Common myeloid progenitor, CD34-positive (primary cell): ENCODE results near the gene FAM78B.

Experiments used
- CTCF ChIA-PET: fragments of 350-600 bp; sonication (Branson Sonifier 250); formaldehyde crosslinking; loops from one replicate; lab custom pipeline; 2021; ENCODE audit warnings: antibody characterized with exemption; lab: Charles Lee
- POLR2A ChIA-PET: fragments of 350-600 bp; sonication (Branson Sonifier 250); formaldehyde crosslinking; loops from one replicate; lab custom pipeline; 2021; ENCODE audit warnings: antibody characterized with exemption; lab: Charles Lee
- DNase-seq, 3 donors: peaks; one replicate each; pipeline versions ENCODE4 v3.0.0 to v3.0.0-alpha.2; 2013
- H3K27ac ChIP-seq, 2 experiments: 1 replicate in 1 of 2; 2 replicates in 1 of 2; pipeline ENCODE4 v1.7.0; 2013; ENCODE audit warnings: inconsistent platforms in 2 of 2, low read length in 2 of 2, mild to moderate bottlenecking in 2 of 2, low read depth in 1 of 2, moderate library complexity in 1 of 2; ENCODE audit not compliant: severe bottlenecking in 2 of 2, insufficient read depth in 1 of 2, poor library complexity in 1 of 2
- H3K27me3 ChIP-seq, 5 experiments: replicated peaks in 2 of 5; 1 replicate in 3 of 5; 2 replicates in 2 of 5; pipeline versions ENCODE4 v1.6.1 to v1.7.0; 2013; ENCODE audit warnings: low read length in 4 of 5, mild to moderate bottlenecking in 2 of 5, moderate library complexity in 2 of 5, inconsistent platforms in 1 of 5; ENCODE audit not compliant: insufficient read depth in 5 of 5, control insufficient read depth in 4 of 5
- H3K36me3 ChIP-seq, 4 experiments: 1 replicate in 2 of 4; 2 replicates in 2 of 4; pipeline versions ENCODE4 v1.6.1 to v1.7.0; 2013; ENCODE audit warnings: low read length in 3 of 4, control low read depth in 1 of 4, mild to moderate bottlenecking in 1 of 4; ENCODE audit not compliant: control insufficient read depth in 4 of 4, insufficient read depth in 4 of 4
- H3K4me1 ChIP-seq, 4 experiments: 1 replicate in 3 of 4; 2 replicates in 1 of 4; pipeline versions ENCODE4 v1.6.1 to v1.7.1; 2013; ENCODE audit warnings: low read length in 3 of 4, mild to moderate bottlenecking in 3 of 4, control low read depth in 1 of 4, inconsistent platforms in 1 of 4, moderate library complexity in 1 of 4; ENCODE audit not compliant: control insufficient read depth in 4 of 4, insufficient read depth in 4 of 4; ENCODE audit errors: control extremely low read depth in 1 of 4
- H3K4me3 ChIP-seq, 7 experiments: 1 replicate in 4 of 7; 2 replicates in 3 of 7; pipeline versions ENCODE4 v1.5.1 to v1.7.0; 2013; ENCODE audit warnings: mild to moderate bottlenecking in 7 of 7, low read length in 6 of 7, moderate library complexity in 6 of 7, inconsistent platforms in 2 of 7, low read depth in 2 of 7, control low read depth in 1 of 7; ENCODE audit not compliant: insufficient read depth in 4 of 7, control insufficient read depth in 1 of 7; ENCODE audit errors: extremely low read depth in 1 of 7
- H3K9me3 ChIP-seq, 5 experiments: 1 replicate in 4 of 5; 2 replicates in 1 of 5; pipeline versions ENCODE4 v1.6.1 to v1.7.1; 2013; ENCODE audit warnings: low read length in 4 of 5, mild to moderate bottlenecking in 2 of 5, inconsistent platforms in 1 of 5, low read depth in 1 of 5, moderate library complexity in 1 of 5; ENCODE audit not compliant: control insufficient read depth in 4 of 5, insufficient read depth in 2 of 5; ENCODE audit errors: control extremely low read depth in 1 of 5
- WGBS: methylation state at CpG from one replicate; pipeline ENCODE4 v1.1.5; 2013; ENCODE audit not compliant: insufficient coverage; 5-methylcytosine and 5-hydroxymethylcytosine counted together

FAM78B gene

GRCh38 chr1:166136699-166137401 lies 30.0 kb downstream of the FAM78B start:
- POLR2A ChIA-PET, result no interaction called here
- WGBS, result 100% methylated on average over 2 of the region's 5 CpGs

GRCh38 chr1:166136222-166136621 lies 30.6 kb downstream of the FAM78B start:
- Histone ChIP-seq H3K4me3 (no peak overlapping the region), H3K36me3 (no peaks in the 10 kb centered on the region), H3K9me3 (no peaks in the 10 kb centered on the region), H3K27ac (no peak overlapping the region), H3K27me3 (peaks cover 0 to 3% (median 0%) of the 10 kb centered on the region in 5 experiments), H3K4me1 (peaks cover 0 to 5% (median 0%) of the 10 kb centered on the region in 4 experiments)
- ChIA-PET POLR2A (no interaction called here), CTCF (interaction anchor here (1.0 to 1.2 kb wide), 2 partner anchors 16 to 21 kb away, joined by 3 read pairs; no protein-coding TSS in a partner anchor)
- DNase-seq, result no peak
- WGBS, result 100% methylated on average over 2 of the region's 3 CpGs

More at GRCh38 chr1:166136699-166137401, 30.0 kb downstream of the FAM78B start:
- Histone ChIP-seq H3K36me3 (no peaks in the 10 kb centered on the region), H3K27ac (no peak overlapping the region), H3K4me3 (no peak overlapping the region), H3K4me1 (peaks cover 0 to 5% (median 0%) of the 10 kb centered on the region in 4 experiments), H3K9me3 (no peaks in the 10 kb centered on the region), H3K27me3 (peaks cover 0 to 3% (median 0%) of the 10 kb centered on the region in 5 experiments)
- DNase-seq, result no peak
- CTCF ChIA-PET, result interaction anchor here (1.0 to 1.2 kb wide), 2 partner anchors 15 to 21 kb away, joined by 3 read pairs; no protein-coding TSS in a partner anchor

GRCh38 chr1:166133857-166134256 lies 32.9 kb downstream of the FAM78B start:
- WGBS, result 78% methylated on average over 1 of the region's 4 CpGs
- no peaks in the 10 kb centered on the region for H3K36me3 ChIP-seq
- no peaks in the 10 kb centered on the region for H3K9me3 ChIP-seq
- H3K4me3 ChIP-seq, result no peak overlapping the region
- ChIA-PET POLR2A (no interaction called here), CTCF (no interaction called here)
- no peak for DNase-seq
- no peaks in the 10 kb centered on the region for H3K4me1 ChIP-seq
- no peak overlapping the region for H3K27ac ChIP-seq
- H3K27me3 ChIP-seq, result peaks cover 0 to 3% (median 0%) of the 10 kb centered on the region in 5 experiments

- no peaks in the 10 kb centered on the region for H3K4me1 ChIP-seq
- no peak overlapping the region for H3K4me3 ChIP-seq
- H3K36me3 ChIP-seq, result no peaks in the 10 kb centered on the region
- CTCF ChIA-PET, result no interaction called here
- peak in 2 of 3 donors; percentile 1 to 13 for DNase-seq
- WGBS, result 94% methylated on average over 5 of the region's 7 CpGs
- H3K27ac ChIP-seq, result no peak overlapping the region
- POLR2A ChIA-PET, result no interaction called here
- peaks cover 0 to 3% (median 0%) of the 10 kb centered on the region in 5 experiments for H3K27me3 ChIP-seq
- no peaks in the 10 kb centered on the region for H3K9me3 ChIP-seq
Observed at GRCh38 chr1:166133276-166133841, 33.4 kb downstream of the FAM78B start.

- Histone ChIP-seq H3K27me3 (peaks cover 0 to 3% (median 0%) of the 10 kb centered on the region in 5 experiments), H3K9me3 (no peaks in the 10 kb centered on the region), H3K36me3 (no peaks in the 10 kb centered on the region), H3K4me3 (no peak overlapping the region), H3K4me1 (no peaks in the 10 kb centered on the region), H3K27ac (no peak overlapping the region)
- CTCF ChIA-PET, result interaction anchor here (0.9 kb wide), 1 partner anchor 35 kb away, joined by 3 read pairs; no protein-coding TSS in a partner anchor
- no peak for DNase-seq
- POLR2A ChIA-PET, result no interaction called here
Observed at GRCh38 chr1:166132496-166132895, 34.3 kb downstream of the FAM78B start.

GRCh38 chr1:166129006-166129405 lies 37.8 kb downstream of the FAM78B start:
- ChIA-PET CTCF (no interaction called here), POLR2A (no interaction called here)
- WGBS, result 100% methylated on average over 3 of the region's 3 CpGs
- Histone ChIP-seq H3K4me1 (no peaks in the 10 kb centered on the region), H3K36me3 (no peaks in the 10 kb centered on the region), H3K9me3 (no peaks in the 10 kb centered on the region), H3K27me3 (no peaks in the 10 kb centered on the region), H3K27ac (no peak overlapping the region), H3K4me3 (no peak overlapping the region)
- DNase-seq, result no peak

GRCh38 chr1:166128195-166128594 lies 38.6 kb downstream of the FAM78B start:
- WGBS, result no CpG with 5 or more reads among the region's 1 CpG
- no peaks in the 10 kb centered on the region for H3K27me3 ChIP-seq
- no peak overlapping the region for H3K27ac ChIP-seq
- no peaks in the 10 kb centered on the region for H3K36me3 ChIP-seq
- POLR2A ChIA-PET, result no interaction called here
- no peaks in the 10 kb centered on the region for H3K4me1 ChIP-seq
- CTCF ChIA-PET, result no interaction called here
- H3K9me3 ChIP-seq, result no peaks in the 10 kb centered on the region
- no peak overlapping the region for H3K4me3 ChIP-seq
- DNase-seq, result no peak
